Measurements from ENCODE around the gene HDAC2.

Gene HDAC2

DNA sequence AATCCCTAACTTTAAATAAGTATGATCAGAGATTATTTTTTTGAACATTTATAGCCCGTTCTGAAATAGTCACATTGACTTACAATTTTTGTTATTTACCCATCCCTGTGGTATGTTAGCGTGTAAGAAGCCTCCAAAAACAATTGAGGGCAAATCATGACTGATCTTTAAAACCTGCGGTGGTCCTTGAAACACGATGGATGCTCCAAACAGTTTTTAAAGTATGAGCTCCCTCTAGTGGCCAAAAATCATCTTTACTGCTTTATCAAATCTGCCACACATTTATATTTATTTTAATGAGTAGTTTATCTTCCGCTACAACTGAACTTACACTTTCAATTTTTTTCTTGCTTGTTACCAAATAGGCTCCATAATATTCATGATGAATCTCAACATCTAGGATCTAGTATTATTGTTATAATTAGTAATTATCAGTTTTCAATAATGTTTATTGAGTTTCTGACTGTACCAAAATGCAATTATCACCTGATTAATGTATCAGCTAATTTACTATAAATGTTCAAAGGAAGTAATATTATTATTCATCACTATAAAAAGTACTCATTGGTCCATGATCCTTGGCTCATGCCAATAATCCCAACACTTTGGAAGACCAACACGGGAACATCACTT lies 61.6 kb downstream of the HDAC2 start:
- no peak for DNase-seq (ENCODE audit: low read depth)

GRCh38 chr6:113908801-113909200 lies 62.1 kb downstream of the HDAC2 start:
- DNase-seq (ENCODE audit: low read depth) = no peak

GRCh38 chr6:113907102-113907815 lies 63.7 kb downstream of the HDAC2 start:
- DNase-seq (ENCODE audit: low read depth) = no peak

DNA sequence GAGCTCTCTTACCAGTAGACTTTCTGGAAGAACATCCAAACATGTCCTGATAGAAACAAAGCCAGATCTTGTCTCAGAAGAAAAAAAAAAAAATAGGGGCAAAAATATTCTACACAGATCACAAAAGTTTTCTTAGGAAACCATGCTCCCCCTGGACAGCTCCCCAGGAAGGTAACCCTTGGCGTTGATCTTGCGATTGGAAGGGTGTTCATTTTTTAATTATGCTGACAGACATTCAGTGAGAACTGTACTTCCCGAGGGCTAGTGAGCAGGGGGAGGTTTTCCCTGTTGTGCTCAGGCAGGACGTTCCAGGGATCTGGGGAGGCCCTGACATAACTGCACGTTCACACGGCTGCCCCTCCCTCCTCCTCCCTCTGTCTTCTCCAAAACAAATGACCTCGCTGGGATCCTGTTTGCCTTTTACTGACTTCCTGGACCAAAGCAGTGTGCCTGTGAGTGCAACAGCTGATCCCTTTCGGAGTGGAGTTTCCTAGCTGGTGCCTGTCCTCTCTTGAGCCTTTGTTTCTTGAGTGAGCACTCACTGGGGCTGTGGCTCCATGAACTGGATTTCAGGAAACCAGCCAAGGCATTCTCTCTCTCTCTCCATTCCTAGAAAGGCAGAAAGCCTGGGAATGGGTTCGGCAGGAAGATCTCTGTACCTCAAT lies 67.2 kb downstream of the HDAC2 start:
- DNase-seq (ENCODE audit: low read depth) = no peak

- no peak for DNase-seq (ENCODE audit: low read depth)
Observed at GRCh38 chr6:113901482-113901881, 69.5 kb downstream of the HDAC2 start.

DNA sequence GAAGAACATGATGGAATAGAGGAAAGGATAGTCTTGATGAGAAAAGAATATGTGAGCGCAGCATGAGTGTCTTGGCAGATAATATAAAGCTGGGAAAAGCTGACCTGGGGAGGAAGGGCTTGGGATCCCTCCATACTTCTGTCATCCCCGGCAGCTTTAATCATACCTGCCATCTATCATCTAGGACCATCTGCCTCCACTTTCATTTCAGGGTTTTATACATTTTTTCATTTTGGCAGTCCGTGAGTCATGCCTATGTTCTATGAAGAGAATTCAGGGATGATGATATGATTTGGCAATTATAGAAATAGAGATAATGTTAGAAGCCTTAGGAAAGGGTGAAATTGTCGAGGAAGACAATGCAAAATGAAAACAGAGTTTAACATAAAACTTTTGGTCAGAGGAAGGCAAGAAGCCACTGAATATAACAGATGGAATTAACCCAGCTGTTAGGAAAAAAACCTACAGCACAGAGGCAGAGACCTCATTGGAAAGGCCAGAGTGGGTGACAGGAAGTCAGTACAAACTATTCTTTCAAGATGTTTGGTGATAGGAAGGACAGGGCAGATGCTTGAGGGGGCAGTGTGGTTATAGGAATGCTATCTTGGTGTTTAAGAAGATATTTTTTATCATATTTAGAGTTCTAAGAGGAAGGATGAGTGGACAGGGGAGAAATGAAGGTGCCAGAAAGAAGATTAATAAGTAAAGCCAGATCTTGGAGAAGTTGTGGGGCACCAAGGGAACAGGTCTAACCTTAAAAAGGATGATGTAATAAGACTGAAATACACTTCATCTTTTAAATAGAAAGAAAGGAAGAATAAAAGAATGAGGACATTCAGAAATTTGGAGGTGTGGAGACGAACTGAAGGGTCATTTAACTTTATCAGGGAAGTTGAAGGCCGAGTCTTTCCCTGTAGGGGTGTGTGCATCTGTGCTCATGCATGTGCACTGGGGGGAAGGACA lies 76.0 kb downstream of the HDAC2 start:
- DNase-seq (ENCODE audit: low read depth) = no peak

DNA sequence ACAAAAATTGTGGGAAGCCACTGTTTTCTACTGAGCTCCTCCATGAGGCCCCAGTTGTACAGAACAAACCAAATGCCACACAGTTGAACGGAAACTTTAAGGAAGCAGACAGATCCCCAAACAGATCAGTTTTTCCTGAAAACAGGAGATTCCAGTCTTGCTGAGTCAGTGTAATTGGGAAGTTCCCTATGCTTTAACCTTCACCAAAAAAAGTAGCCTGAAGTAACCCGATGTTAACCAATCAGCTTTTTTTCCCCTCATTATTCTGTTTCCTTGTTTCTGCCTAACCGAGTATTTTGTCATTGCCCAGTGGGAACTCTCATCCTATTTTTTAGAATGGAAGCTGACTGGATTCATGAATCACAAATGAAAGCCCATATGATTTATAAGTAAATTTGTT lies 77.1 kb downstream of the HDAC2 start:
- no peak for DNase-seq (ENCODE audit: low read depth)

GRCh38 chr6:113893451-113893850 lies 77.5 kb downstream of the HDAC2 start:
- no peak for DNase-seq (ENCODE audit: low read depth)

DNA sequence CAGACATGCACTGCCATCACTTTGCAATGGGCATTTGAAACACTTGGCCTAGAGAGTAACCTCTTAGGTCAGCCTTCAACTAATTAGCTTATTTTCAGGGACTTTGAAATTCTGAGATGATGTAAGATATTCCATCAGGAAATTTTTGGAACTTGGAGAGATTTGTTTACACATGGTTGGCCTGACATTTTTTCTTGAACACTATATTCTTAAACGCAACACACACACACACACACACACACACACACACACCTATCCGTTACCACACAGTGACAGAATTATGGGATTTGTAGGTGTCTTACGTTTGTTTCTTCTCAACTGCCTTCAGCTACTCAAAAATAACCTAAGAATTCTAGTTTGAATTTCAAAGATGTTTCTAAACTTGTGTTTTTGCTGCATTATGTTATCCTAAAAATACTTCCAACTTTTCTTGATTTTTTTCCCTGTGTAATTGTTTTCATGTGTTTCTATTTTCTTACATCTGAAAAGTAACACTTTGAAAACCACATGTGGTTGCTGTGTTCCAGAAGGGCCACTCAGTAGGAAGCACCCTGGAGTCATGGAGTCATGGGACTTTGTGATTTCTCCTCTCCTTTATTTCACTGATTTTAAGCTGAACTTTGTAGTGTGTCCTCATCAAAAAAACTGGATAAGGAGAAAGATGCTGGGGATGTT lies 81.9 kb downstream of the HDAC2 start:
- no peak for DNase-seq (ENCODE audit: low read depth)

- no peak for DNase-seq (ENCODE audit: low read depth)
Observed at GRCh38 chr6:113888493-113888892, 82.5 kb downstream of the HDAC2 start.

GRCh38 chr6:113886512-113886911 lies 84.4 kb downstream of the HDAC2 start:
- no peak for DNase-seq (ENCODE audit: low read depth)

- DNase-seq (ENCODE audit: low read depth) = no peak
Observed at GRCh38 chr6:113884011-113884410, 86.9 kb downstream of the HDAC2 start.
